IPS DF 6.9 (cell line): ENCODE data around the gene STARD8.
A peak's percentile ranks its signal among the peaks of the same experiment; 100 is the strongest.
"Not testable (repeated sequence)": the region's sequence is repeated elsewhere in the genome, so short reads cannot be mapped to it uniquely, and the experiment has no call there.

ENCODE experiments used
- DNase-seq: peaks from one replicate; pipeline ENCODE4 v3.0.0-alpha.2; 2013; ENCODE audit warnings: low read depth, low spot score
- H3K27ac ChIP-seq: one replicate; pipeline ENCODE4 v1.5.1; 2013; ENCODE audit warnings: low read length, control low read depth
- H3K27me3 ChIP-seq: 2 replicates; pipeline ENCODE4 v1.6.1; 2013; ENCODE audit warnings: mild to moderate bottlenecking, low read length; ENCODE audit not compliant: control insufficient read depth, insufficient read depth
- H3K36me3 ChIP-seq: 2 replicates; pipeline ENCODE4 v1.6.1; 2013; ENCODE audit warnings: low read length; ENCODE audit not compliant: control insufficient read depth, insufficient read depth
- H3K4me1 ChIP-seq: 2 replicates; pipeline ENCODE4 v1.6.1; 2013; ENCODE audit warnings: low read length; ENCODE audit not compliant: control insufficient read depth, insufficient read depth
- H3K4me3 ChIP-seq: 2 replicates; pipeline ENCODE4 v1.5.1; 2013; ENCODE audit warnings: mild to moderate bottlenecking, low read length
- H3K9me3 ChIP-seq: 2 replicates; pipeline ENCODE4 v1.6.1; 2013; ENCODE audit warnings: low read length, inconsistent platforms; ENCODE audit not compliant: control insufficient read depth, insufficient read depth
- WGBS: extraction: QIAGEN DNeasy Blood & Tissue Kit; methylation state at CpG from one replicate; pipeline ENCODE4 v1.1.7; 2013; ENCODE audit warnings: mixed read lengths, missing lambda C conversion rate; ENCODE audit not compliant: insufficient read length, insufficient coverage; 5-methylcytosine and 5-hydroxymethylcytosine counted together

STARD8 gene

DNA sequence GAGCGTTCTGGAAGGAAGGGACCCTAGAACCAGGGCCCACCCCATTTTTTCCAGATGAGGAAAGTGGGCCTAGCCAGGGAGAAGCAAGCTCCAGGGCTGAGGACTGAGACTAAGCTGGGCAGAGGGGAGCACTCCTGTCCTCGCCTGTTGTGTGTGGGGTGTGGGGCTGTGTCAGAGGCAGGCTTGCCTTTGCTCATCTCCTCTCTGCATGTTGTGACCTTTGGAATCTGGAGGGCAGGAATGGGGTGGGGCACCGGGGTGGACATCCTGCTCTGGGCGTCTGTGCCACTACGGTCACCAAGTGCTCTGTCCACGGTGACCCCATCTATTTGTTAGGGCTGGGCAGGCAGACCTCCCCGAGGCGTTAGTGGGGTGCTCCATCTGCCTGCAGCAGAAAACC, 41.5 kb downstream of the STARD8 start:
- no CpG with 5 or more reads among the region's 8 CpGs for WGBS

DNA sequence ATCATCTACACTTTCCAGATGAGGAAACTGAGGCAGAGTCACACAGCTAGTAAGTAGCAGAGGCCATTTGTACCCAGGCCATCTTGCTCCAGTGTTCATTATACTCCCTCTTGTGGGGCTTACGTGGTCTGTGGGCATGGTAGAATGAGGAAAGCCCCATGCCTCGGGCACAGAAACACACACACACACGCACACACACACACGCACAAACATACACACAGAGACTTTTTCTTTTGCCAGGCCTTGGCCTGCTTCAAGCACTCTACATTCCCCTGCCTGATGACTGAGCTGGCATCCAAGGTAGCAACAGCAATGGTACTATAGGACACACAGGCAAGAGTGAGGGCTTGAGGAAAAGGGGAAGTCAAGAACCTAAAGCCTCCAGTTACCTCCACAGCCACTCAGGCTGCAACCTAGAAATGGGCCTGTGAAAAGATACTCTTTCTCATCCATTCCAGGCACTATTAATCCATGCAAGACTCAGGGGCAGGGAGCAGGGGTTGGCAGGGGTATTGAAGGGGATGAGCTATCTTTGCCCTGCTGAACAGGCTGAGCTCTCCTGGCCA, 43.6 kb downstream of the STARD8 start:
- Histone ChIP-seq H3K36me3 (no peaks in the 10 kb centered on the region), H3K4me1 (peaks cover 1% of the 10 kb centered on the region), H3K9me3 (no peaks in the 10 kb centered on the region), H3K4me3 (no peak overlapping the region), H3K27me3 (peaks cover 2% of the 10 kb centered on the region; the same call in 1 of the 2 replicates), H3K27ac (no peak overlapping the region)
- DNase-seq: no peak
- no CpG with 5 or more reads among the region's 4 CpGs for WGBS

More for the DNA sequence above, 41.5 kb downstream of the STARD8 start:
- H3K36me3 ChIP-seq, H3K4me1 ChIP-seq, H3K27me3 ChIP-seq, H3K27ac ChIP-seq, DNase-seq, H3K4me3 ChIP-seq, H3K9me3 ChIP-seq: not testable (repeated sequence)

DNA sequence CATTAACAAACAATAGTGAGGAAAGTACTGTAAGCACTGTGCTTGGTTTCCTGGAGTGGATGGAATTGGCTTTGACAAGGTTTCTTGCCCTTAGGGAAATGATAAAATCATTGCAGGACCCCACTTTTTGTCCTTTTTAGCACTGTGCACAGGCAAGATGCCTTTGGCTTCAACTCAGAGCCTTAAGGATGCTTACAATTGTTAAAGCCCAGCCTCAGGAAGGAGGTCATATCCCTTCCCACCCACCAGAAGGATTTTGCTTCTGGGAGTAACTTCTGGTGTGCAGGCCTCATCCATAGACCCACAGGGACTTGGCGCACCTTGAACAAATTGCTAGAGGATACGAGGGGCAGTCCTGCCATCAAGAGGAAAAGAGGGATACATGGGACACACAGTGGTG, 44.5 kb downstream of the STARD8 start:
- WGBS: no CpG with 5 or more reads among the region's 2 CpGs
- H3K36me3 ChIP-seq: no peaks in the 10 kb centered on the region
- no peak overlapping the region for H3K27ac ChIP-seq
- no peaks in the 10 kb centered on the region for H3K27me3 ChIP-seq
- H3K4me1 ChIP-seq: peaks cover 1% of the 10 kb centered on the region; the same call in 1 of the 2 replicates
- H3K4me3 ChIP-seq: no peak overlapping the region
- no peak for DNase-seq
- H3K9me3 ChIP-seq: no peaks in the 10 kb centered on the region

DNA sequence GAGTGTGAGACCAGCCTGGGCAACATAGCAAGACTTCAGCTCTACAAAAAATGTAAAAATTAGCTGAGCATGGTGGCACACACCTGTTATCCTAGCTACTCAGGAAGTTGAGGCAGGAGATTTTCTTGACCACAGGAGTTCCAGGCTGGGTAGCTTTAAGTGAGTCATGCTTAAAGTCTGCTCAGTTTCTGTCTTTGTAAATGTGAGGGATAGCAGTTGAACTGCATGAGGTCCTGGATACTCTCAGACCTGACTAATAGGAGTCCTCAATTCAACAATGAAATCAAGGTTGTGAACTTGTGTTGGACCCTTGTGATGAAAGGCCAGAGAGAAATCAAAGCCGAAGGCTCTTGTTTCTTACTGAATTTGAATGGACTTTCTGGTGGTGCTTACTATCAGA, 45.2 kb downstream of the STARD8 start:
- H3K9me3 ChIP-seq: no peaks in the 10 kb centered on the region
- peaks cover 1% of the 10 kb centered on the region; the same call in 1 of the 2 replicates for H3K4me1 ChIP-seq
- no peaks in the 10 kb centered on the region for H3K36me3 ChIP-seq
- H3K27me3 ChIP-seq: no peaks in the 10 kb centered on the region
- DNase-seq: no peak
- no CpG with 5 or more reads among the region's 1 CpG for WGBS
- H3K27ac ChIP-seq: no peak overlapping the region
- no peak overlapping the region for H3K4me3 ChIP-seq

DNA sequence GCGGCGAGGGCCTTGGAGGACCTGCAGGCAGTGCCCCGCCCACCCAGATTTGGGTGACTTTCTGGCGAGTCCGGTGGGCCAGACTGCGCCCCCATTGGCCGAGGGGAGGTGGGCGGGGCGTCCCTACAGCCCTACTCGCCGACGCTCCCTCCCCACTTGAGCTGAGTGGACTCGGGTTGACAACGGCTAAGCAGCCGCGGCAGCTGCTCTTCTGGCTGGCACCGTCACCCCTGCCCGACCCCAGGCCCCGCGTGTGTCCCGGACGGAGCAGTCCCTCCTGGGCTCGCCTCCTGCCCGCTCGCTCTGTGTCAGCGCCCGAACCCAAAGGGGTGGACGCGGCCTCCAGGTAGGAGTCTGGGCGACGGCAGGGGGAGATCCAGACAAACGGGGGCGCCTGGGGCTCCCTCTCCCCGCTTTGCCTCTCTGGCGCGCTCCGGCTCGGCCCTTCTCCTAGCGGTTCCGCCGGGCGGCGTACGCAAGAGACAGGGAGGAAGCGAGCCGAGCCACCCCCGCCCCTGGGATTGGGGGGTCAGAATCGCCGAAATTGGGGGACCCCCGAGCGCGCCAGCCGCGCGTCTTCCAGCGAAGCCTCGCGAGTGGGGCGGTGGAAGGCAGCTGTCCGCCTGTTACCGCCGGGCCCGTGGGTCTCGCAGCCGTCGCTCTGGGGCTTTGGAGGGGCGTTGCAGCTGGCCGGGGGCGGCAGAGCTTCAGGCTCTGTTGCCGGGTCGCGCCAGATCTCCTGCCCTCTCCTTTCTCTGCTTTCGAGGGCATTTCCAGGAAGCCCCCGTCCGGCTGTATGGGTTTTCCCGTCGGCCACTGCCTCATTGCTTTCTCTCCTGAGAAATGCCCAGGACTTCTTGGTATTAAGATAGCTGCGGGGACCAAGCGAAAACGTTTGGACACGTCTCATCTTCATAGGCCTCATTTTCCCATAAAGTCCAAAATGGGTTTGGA, 46.3 kb downstream of the STARD8 start:
- H3K36me3 ChIP-seq: no peaks in the 10 kb centered on the region
- no CpG with 5 or more reads among the region's 81 CpGs for whole genome bisulfite sequencing
- DNase-seq: no peak
- peak overlapping the region; percentile 46; the same call in 1 of the 2 replicates for H3K4me3 ChIP-seq
- H3K9me3 ChIP-seq: no peaks in the 10 kb centered on the region
- peaks cover 1% of the 10 kb centered on the region; the same call in 1 of the 2 replicates for H3K4me1 ChIP-seq
- H3K27ac ChIP-seq: no peak overlapping the region
- H3K27me3 ChIP-seq: no peaks in the 10 kb centered on the region

- H3K4me3 ChIP-seq: no peak overlapping the region
- H3K27me3 ChIP-seq: no peaks in the 10 kb centered on the region
- no peaks in the 10 kb centered on the region for H3K9me3 ChIP-seq
- H3K27ac ChIP-seq: no peak overlapping the region
- H3K36me3 ChIP-seq: no peaks in the 10 kb centered on the region
- peaks cover 1% of the 10 kb centered on the region; the same call in 1 of the 2 replicates for H3K4me1 ChIP-seq
- no CpG with 5 or more reads among the region's 17 CpGs for WGBS
- DNase-seq: no peak
Measured at GRCh38 chrX:68694435-68695205, 47.2 kb downstream of the STARD8 start.

- no CpG with 5 or more reads among the region's 5 CpGs for WGBS
- H3K4me1 ChIP-seq: peaks cover 1% of the 10 kb centered on the region; the same call in 1 of the 2 replicates
- no peak for DNase-seq
- no peaks in the 10 kb centered on the region for H3K27me3 ChIP-seq
- no peaks in the 10 kb centered on the region for H3K9me3 ChIP-seq
- H3K36me3 ChIP-seq: no peaks in the 10 kb centered on the region
- no peak overlapping the region for H3K4me3 ChIP-seq
- H3K27ac ChIP-seq: no peak overlapping the region
Measured at GRCh38 chrX:68695206-68695845, 47.9 kb downstream of the STARD8 start.

DNA sequence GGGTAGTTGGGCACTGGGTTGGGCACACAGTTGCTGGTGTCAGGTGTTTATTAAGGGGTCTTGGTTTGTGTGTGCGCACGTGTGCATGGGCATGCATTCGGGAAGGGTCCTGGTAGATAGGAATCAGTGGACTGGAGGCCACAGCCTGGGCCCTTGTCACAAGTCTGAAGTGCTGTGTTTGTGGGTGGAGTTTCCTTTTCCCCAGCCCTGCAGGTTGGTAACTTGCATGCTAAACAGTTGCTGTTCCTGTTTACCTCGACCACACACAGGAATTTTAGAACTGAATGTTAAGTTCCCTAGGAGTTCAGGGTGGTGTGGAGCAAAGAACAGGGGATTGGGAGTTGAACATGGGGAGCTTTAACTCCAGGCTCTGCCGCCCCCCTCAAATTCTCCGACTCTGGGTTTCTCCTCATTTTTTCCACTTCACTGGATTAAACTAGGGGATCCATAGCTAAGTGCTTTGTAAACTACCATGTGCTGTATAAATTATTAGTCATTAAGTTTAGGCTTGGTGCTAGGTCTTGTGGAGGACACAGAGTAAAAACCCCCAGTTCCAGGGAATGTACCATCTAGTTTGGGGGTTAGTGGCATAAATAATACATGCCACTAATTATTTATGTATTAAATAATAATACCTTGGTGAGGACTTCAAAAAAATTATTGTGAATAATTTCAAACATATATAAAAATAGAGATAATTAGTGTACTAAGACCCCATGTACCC, 49.0 kb downstream of the STARD8 start:
- Histone ChIP-seq H3K4me1 (peaks cover 1% of the 10 kb centered on the region; the same call in 1 of the 2 replicates), H3K4me3 (no peak overlapping the region), H3K9me3 (no peaks in the 10 kb centered on the region), H3K27ac (no peak overlapping the region), H3K27me3 (no peaks in the 10 kb centered on the region), H3K36me3 (no peaks in the 10 kb centered on the region)
- no peak for DNase-seq
- WGBS: no CpG with 5 or more reads among the region's 6 CpGs

DNA sequence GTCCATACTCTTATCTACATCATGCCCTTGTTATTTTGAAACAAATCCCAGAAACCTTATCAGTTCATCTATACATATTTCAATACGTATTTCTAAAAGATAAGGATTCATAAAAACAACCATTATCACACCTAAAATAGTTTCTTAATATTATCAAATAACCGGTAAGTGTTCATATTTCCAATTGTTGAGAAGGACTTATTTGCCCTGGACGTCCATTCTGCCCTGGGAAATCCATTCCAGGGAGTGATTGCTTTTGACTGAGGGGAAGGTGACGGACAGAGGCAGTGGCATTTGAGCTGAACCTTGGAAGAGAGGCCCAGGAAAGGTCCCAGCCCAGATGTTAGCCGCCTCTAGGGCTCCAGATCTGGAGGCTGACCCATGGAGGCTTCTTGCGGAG, 49.6 kb downstream of the STARD8 start:
- Histone ChIP-seq H3K4me3 (no peak overlapping the region), H3K27me3 (no peaks in the 10 kb centered on the region), H3K36me3 (no peaks in the 10 kb centered on the region), H3K27ac (no peak overlapping the region), H3K4me1 (peaks cover 1% of the 10 kb centered on the region; the same call in 1 of the 2 replicates), H3K9me3 (no peaks in the 10 kb centered on the region)
- 100% methylated on average over 1 of the region's 6 CpGs for WGBS
- DNase-seq: no peak
